ENCODE results near the gene FAM168B.

Gene FAM168B

GRCh38 chr2:131052741-131053263 is 40.5 kb downstream of the FAM168B start:
- no peak overlapping the region for H3K27ac ChIP-seq

GRCh38 chr2:131050896-131051295 is 42.4 kb downstream of the FAM168B start:
- TF ChIP-seq CTCF (conservative IDR thresholded peaks at IDR 0.05) (no peak), ZFX (IDR thresholded peaks at IDR 0.05) (no peak)
- no peak overlapping the region for H3K27ac ChIP-seq

More at GRCh38 chr2:131052741-131053263, 40.5 kb downstream of the FAM168B start:
- TF ChIP-seq CTCF (conservative IDR thresholded peaks at IDR 0.05) = no peak
- TF ChIP-seq ZFX (IDR thresholded peaks at IDR 0.05) = no peak

- no peak for TF ChIP-seq ZFX (IDR thresholded peaks at IDR 0.05)
- TF ChIP-seq CTCF (conservative IDR thresholded peaks at IDR 0.05) = no peak
- H3K27ac ChIP-seq = no peak overlapping the region
Measured at GRCh38 chr2:131049150-131049718, 44.0 kb downstream of the FAM168B start.

GRCh38 chr2:131048641-131049040 is 44.6 kb downstream of the FAM168B start:
- H3K27ac ChIP-seq = no peak overlapping the region
- no peak for TF ChIP-seq ZFX (IDR thresholded peaks at IDR 0.05)
- no peak for TF ChIP-seq CTCF (conservative IDR thresholded peaks at IDR 0.05)

- no peak overlapping the region for H3K27ac ChIP-seq
- no peak for TF ChIP-seq CTCF (conservative IDR thresholded peaks at IDR 0.05)
- TF ChIP-seq ZFX (IDR thresholded peaks at IDR 0.05) = no peak
Measured at GRCh38 chr2:131047920-131048560, 45.2 kb downstream of the FAM168B start.

- no peak overlapping the region for H3K27ac ChIP-seq
- TF ChIP-seq CTCF (conservative IDR thresholded peaks at IDR 0.05) = no peak
- no peak for TF ChIP-seq ZFX (IDR thresholded peaks at IDR 0.05)
Measured at GRCh38 chr2:131046918-131047652, 46.2 kb downstream of the FAM168B start.
